ENCODE measurements around the gene G6PC3.

DNA sequence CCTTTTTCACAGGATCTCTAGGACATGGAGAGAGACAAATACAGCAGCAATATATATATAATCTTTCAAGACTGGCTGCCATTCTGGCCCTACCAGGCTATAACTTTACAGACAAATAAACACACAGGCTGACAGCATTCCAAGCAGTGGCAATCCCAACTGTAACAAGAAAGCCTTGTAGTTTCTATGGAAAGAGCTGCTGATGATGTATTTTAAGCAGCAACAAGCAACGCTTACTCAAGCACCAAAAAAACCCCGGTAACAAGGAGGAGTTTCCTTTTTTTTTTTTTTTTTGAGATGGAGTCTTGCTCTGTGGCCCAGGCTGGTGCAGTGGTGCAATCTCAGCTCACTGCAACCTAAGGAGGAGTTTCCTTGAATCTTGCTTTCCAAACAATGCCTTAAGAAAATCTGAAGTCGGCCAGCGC lies 27.3 kb upstream of the G6PC3 start:
- TF ChIP-seq, protein P1, sequence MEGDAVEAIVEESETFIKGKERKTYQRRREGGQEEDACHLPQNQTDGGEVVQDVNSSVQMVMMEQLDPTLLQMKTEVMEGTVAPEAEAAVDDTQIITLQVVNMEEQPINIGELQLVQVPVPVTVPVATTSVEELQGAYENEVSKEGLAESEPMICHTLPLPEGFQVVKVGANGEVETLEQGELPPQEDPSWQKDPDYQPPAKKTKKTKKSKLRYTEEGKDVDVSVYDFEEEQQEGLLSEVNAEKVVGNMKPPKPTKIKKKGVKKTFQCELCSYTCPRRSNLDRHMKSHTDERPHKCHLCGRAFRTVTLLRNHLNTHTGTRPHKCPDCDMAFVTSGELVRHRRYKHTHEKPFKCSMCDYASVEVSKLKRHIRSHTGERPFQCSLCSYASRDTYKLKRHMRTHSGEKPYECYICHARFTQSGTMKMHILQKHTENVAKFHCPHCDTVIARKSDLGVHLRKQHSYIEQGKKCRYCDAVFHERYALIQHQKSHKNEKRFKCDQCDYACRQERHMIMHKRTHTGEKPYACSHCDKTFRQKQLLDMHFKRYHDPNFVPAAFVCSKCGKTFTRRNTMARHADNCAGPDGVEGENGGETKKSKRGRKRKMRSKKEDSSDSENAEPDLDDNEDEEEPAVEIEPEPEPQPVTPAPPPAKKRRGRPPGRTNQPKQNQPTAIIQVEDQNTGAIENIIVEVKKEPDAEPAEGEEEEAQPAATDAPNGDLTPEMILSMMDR (IDR thresholded peaks at IDR 0.05): no peak
- no peak for TF ChIP-seq POLR2A (IDR thresholded peaks at IDR 0.05)

All from thyroid gland (tissue), 4 donors.